HepG2 (cell line): ENCODE results near the gene FAM171A2. TPM values are rescaled to one million over a fixed set of nuclear protein-coding genes. Genes with fewer than 3 reads are reported as not detected.

ENCODE experiments used
- ADNP ChIP-seq: sonication (generic); formaldehyde crosslinking; IDR thresholded peaks from 2 replicates; pipeline ENCODE4 v1.4.0; 2020; ENCODE audit warnings: missing genetic modification reagents
- ATF6 ChIP-seq: sonication (generic); formaldehyde crosslinking; conservative IDR thresholded peaks from 2 replicates; pipeline ENCODE4 v1.4.0; 2020; ENCODE audit warnings: missing genetic modification reagents
- CBX1 ChIP-seq: IDR thresholded peaks from one replicate; pipeline ENCODE4 v1.6.1; 2016; ENCODE audit warnings: antibody characterized with exemption, low read depth
- GATAD1 ChIP-seq: IDR thresholded peaks from 2 replicates; pipeline ENCODE4 v1.6.1; 2016; ENCODE audit warnings: missing genetic modification reagents, missing compliant biosample characterization
- HMGA1 ChIP-seq: sonication (generic); formaldehyde crosslinking; conservative IDR thresholded peaks from 2 replicates; pipeline ENCODE4 v1.4.0; 2020; ENCODE audit warnings: missing genetic modification reagents
- HNRNPLL ChIP-seq: fragments of 200-400 bp; formaldehyde crosslinking; IDR thresholded peaks from 2 replicates; pipeline ENCODE4 v1.6.1; 2017; ENCODE audit warnings: mild to moderate bottlenecking, low read depth, low read length; ENCODE audit not compliant: poor library complexity, severe bottlenecking
- IRF2 ChIP-seq: IDR thresholded peaks from 2 replicates; pipeline ENCODE4 v1.6.1; 2018; ENCODE audit warnings: missing genetic modification reagents, missing compliant biosample characterization
- IRF9 ChIP-seq: sonication (generic); formaldehyde crosslinking; IDR thresholded peaks from 2 replicates; pipeline ENCODE4 v1.8.0; 2022; ENCODE audit warnings: missing genetic modification reagents, mild to moderate bottlenecking, borderline replicate concordance
- MYPOP ChIP-seq: sonication (generic); formaldehyde crosslinking; IDR thresholded peaks from 2 replicates; pipeline ENCODE4 v1.8.1; 2023; ENCODE audit warnings: mild to moderate bottlenecking, moderate library complexity, missing genetic modification reagents
- MZF1 ChIP-seq: sonication (generic); formaldehyde crosslinking; IDR thresholded peaks from 2 replicates; pipeline ENCODE4 v1.8.1; 2023; ENCODE audit warnings: mild to moderate bottlenecking, missing genetic modification reagents, borderline replicate concordance
- NFKBIZ ChIP-seq: IDR thresholded peaks from 2 replicates; pipeline ENCODE4 v1.6.1; 2018; ENCODE audit warnings: missing genetic modification reagents, missing compliant biosample characterization
- NR2C2 ChIP-seq: sonication (generic); formaldehyde crosslinking; IDR thresholded peaks from 2 replicates; pipeline ENCODE4 v1.4.0; 2020; ENCODE audit warnings: missing genetic modification reagents, mild to moderate bottlenecking, moderate library complexity, borderline replicate concordance
- SALL1 ChIP-seq: sonication (generic); formaldehyde crosslinking; IDR thresholded peaks from 2 replicates; pipeline ENCODE4 v1.8.0; 2022; ENCODE audit warnings: mild to moderate bottlenecking, missing genetic modification reagents
- SIN3B ChIP-seq: fragments of 150-350 bp; IDR thresholded peaks from 2 replicates; pipeline ENCODE4 v1.6.1; 2014; ENCODE audit warnings: low read length
- SP1 ChIP-seq, 2 experiments: fragments of 450-650 bp in 1 of 2; sonication (generic) in 1 of 2; formaldehyde crosslinking in 1 of 2; IDR thresholded peaks; 2 replicates each; pipeline versions ENCODE4 v1.4.0 to v1.6.1; 2016 to 2020; ENCODE audit warnings: missing genetic modification reagents in 1 of 2
- THAP9 ChIP-seq: sonication (generic); formaldehyde crosslinking; IDR thresholded peaks from 2 replicates; pipeline ENCODE4; 2020; ENCODE audit warnings: missing genetic modification reagents, mild to moderate bottlenecking, borderline replicate concordance
- ZBTB49 ChIP-seq: sonication (generic); formaldehyde crosslinking; IDR thresholded peaks from 2 replicates; pipeline ENCODE4 v1.4.0; 2020; ENCODE audit warnings: missing genetic modification reagents, borderline replicate concordance
- ZMYM3 ChIP-seq: sonication (generic); formaldehyde crosslinking; IDR thresholded peaks from 2 replicates; pipeline ENCODE4 v1.5.1; 2020; ENCODE audit warnings: mild to moderate bottlenecking, missing genetic modification reagents
- ZNF350 ChIP-seq: sonication (generic); formaldehyde crosslinking; IDR thresholded peaks from 2 replicates; pipeline ENCODE4 v1.4.0; 2020; ENCODE audit warnings: mild to moderate bottlenecking, low read depth, missing genetic modification reagents, borderline replicate concordance
- ZNF761 ChIP-seq: sonication (generic); formaldehyde crosslinking; conservative IDR thresholded peaks from 2 replicates; pipeline ENCODE4 v1.4.0; 2020; ENCODE audit warnings: mild to moderate bottlenecking, missing genetic modification reagents
- polyA plus RNA-seq, 8 experiments: library from polyadenylated mRNA; depleted of rRNA in 3 of 8; stranded (reverse) in 7 of 8; unstranded in 1 of 8; fragments of >200 nt; fragmentation: Illumina TruSeq in 4 of 8; extraction: Trizol in 4 of 8; gene quantifications; 2 replicates each; pipeline versions ENCODE4 v1.2.1 to v1.2.3, GENCODE V29; 2011 to 2016; ENCODE audit warnings: low read depth in 4 of 8, missing spikeins in 1 of 8, mixed read lengths in 1 of 8; ENCODE audit not compliant: insufficient read depth in 1 of 8
- total RNA-seq, 5 experiments: library from RNA; depleted of rRNA; stranded (reverse); fragments of >200 nt; fragmentation: Illumina TruSeq; extraction: Trizol; gene quantifications; 2 replicates each; pipeline ENCODE4 v1.2.3, GENCODE V29; 2016; ENCODE audit warnings: low read depth in 1 of 5

Gene FAM171A2
- total and polyA plus RNA-seq, 2 of the 13 experiments (the other 11 are each of a cell fraction or from before 2014, with no cell fraction given) = 1.8 to 3.6 TPM

- TF ChIP-seq IRF9 (no peak), SIN3B (no peak), ZNF350 (CRISPR knock-in tag) (peak; percentile 66; the same call in 1 of the 2 replicates), ATF6 (CRISPR knock-in tag) (no peak), ADNP (0 out of 2 replicates have a peak, but pooled peaks have one; percentile 58), MZF1 (CRISPR knock-in tag) (no peak; the same call in 1 of the 2 replicates), SP1 (IDR thresholded peaks at IDR 0.05) (no peak), SP1 (CRISPR knock-in tag; IDR thresholded peaks at IDR 0.05) (peak; percentile 76), SALL1 (CRISPR knock-in tag) (peak; percentile 91), ZNF761 (0 out of 2 replicates have a peak, but pooled peaks have one; percentile 40), HNRNPLL (peak; percentile 56), NR2C2 (0 out of 2 replicates have a peak, but pooled peaks have one; percentile 33), CBX1 (no peak), ZMYM3 (CRISPR knock-in tag) (peak; percentile 91), THAP9 (CRISPR knock-in tag) (0 out of 2 replicates have a peak, but pooled peaks have one; percentile 28), NFKBIZ (CRISPR knock-in tag) (no peak), GATAD1 (CRISPR knock-in tag) (peak; percentile 82), IRF2 (CRISPR knock-in tag) (no peak), ZBTB49 (CRISPR knock-in tag) (no peak), MYPOP (peak; percentile 72), HMGA1 (CRISPR knock-in tag) (no peak)
Observed at GRCh38 chr17:44326861-44327444, 36.7 kb downstream of the FAM171A2 start (continued).
